HAP-1 (cell line): ENCODE data around the gene ADGRE1.

Experiments used
- DNase-seq, 2 experiments: peaks; one replicate each; pipeline ENCODE4 v3.0.0-alpha.2; 2016 to 2020; ENCODE audit warnings: low spot score in 2 of 2
- H3K27me3 ChIP-seq: fragments of 250-450 bp; sonication (Bioruptor Pico); 2 replicates; pipeline ENCODE4 v1.5.1; 2020; ENCODE audit warnings: low read depth, mild to moderate bottlenecking, moderate library complexity
- H3K36me3 ChIP-seq: fragments of 250-450 bp; sonication (Bioruptor Pico); replicated peaks from 2 replicates; pipeline ENCODE4 v1.5.1; 2020; ENCODE audit warnings: mild to moderate bottlenecking
- H3K4me1 ChIP-seq: fragments of 250-450 bp; sonication (Bioruptor Pico); 2 replicates; pipeline ENCODE4 v1.5.1; 2020; ENCODE audit warnings: mild to moderate bottlenecking
- H3K4me3 ChIP-seq: fragments of 250-450 bp; sonication (Bioruptor Pico); 2 replicates; pipeline ENCODE4 v1.5.1; 2020; ENCODE audit warnings: mild to moderate bottlenecking, moderate library complexity
- H3K9me3 ChIP-seq: fragments of 250-450 bp; sonication (Bioruptor Pico); 2 replicates; pipeline ENCODE4 v1.5.1; 2020; ENCODE audit warnings: mild to moderate bottlenecking, moderate library complexity
- in situ Hi-C: fragments of 300-500 bp; cut with MboI; formaldehyde crosslinking; loops from 3 replicates; pipeline ENCODE4 v1.14.3; 2020; ENCODE audit warnings: low sequenced_read_pairs, inconsistent platforms, mixed read lengths

The ADGRE1 gene

GRCh38 chr19:6891761-6892385 is 4.5 kb downstream of the ADGRE1 start:
- no peak for DNase-seq
- in situ Hi-C loops: no loop called here
- Histone ChIP-seq H3K4me1 (no peaks in the 10 kb centered on the region), H3K36me3 (no peaks in the 10 kb centered on the region), H3K4me3 (no peak overlapping the region), H3K9me3 (no peaks in the 10 kb centered on the region), H3K27me3 (no peaks in the 10 kb centered on the region)

- H3K4me3 ChIP-seq: no peak overlapping the region
- H3K9me3 ChIP-seq: no peaks in the 10 kb centered on the region
- H3K4me1 ChIP-seq: no peaks in the 10 kb centered on the region
- DNase-seq: no peak
- in situ Hi-C loops: no loop called here
- no peaks in the 10 kb centered on the region for H3K27me3 ChIP-seq
- H3K36me3 ChIP-seq: no peaks in the 10 kb centered on the region
These were observed 6.9 kb downstream of the ADGRE1 start for GRCh38 chr19:6894313-6894712.

DNA sequence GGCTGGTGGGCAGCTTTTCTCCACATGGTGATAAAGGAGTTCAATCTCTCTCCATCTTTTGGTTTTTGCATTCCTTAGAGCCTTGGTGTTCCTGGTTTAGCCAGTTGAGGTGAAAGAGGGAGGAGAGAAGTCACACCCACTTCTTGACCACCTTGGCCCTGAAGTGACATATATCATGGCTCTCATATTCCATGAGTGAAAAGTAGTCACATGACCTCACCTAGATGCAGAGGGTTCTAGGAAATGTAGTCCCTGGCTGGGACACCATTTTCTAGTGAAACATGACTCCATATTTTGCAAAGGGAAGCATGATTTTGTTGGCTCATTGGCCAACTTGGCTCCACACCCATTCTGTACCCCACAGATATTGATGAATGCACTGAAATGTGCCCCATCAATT is 16.1 kb downstream of the ADGRE1 start:
- no peaks in the 10 kb centered on the region for H3K36me3 ChIP-seq
- no peaks in the 10 kb centered on the region for H3K9me3 ChIP-seq
- in situ Hi-C loops: no loop called here
- no peak for DNase-seq
- H3K27me3 ChIP-seq: no peaks in the 10 kb centered on the region
- H3K4me1 ChIP-seq: no peaks in the 10 kb centered on the region
- no peak overlapping the region for H3K4me3 ChIP-seq

- H3K9me3 ChIP-seq: no peaks in the 10 kb centered on the region
- in situ Hi-C loops: no loop called here
- no peaks in the 10 kb centered on the region for H3K4me1 ChIP-seq
- no peaks in the 10 kb centered on the region for H3K36me3 ChIP-seq
- no peak overlapping the region for H3K4me3 ChIP-seq
- H3K27me3 ChIP-seq: no peaks in the 10 kb centered on the region
- no peak for DNase-seq
These were observed 19.2 kb downstream of the ADGRE1 start for GRCh38 chr19:6906559-6907060.

- in situ Hi-C loops: no loop called here
- H3K9me3 ChIP-seq: peaks cover 4% of the 10 kb centered on the region; the same call in 1 of the 2 replicates
- no peak for DNase-seq
These were observed 24.1 kb downstream of the ADGRE1 start for GRCh38 chr19:6911523-6911922.

GRCh38 chr19:6914321-6914720 is 26.9 kb downstream of the ADGRE1 start:
- DNase-seq: no peak
- in situ Hi-C loops: no loop called here
- Histone ChIP-seq H3K4me3 (no peak overlapping the region), H3K27me3 (no peaks in the 10 kb centered on the region), H3K36me3 (no peaks in the 10 kb centered on the region), H3K9me3 (peaks cover 4% of the 10 kb centered on the region; the same call in 1 of the 2 replicates), H3K4me1 (no peaks in the 10 kb centered on the region; the same call in 1 of the 2 replicates)

More at GRCh38 chr19:6911523-6911922, 24.1 kb downstream of the ADGRE1 start:
- no peak overlapping the region for H3K4me3 ChIP-seq
- H3K4me1 ChIP-seq: no peaks in the 10 kb centered on the region; the same call in 1 of the 2 replicates
- H3K27me3 ChIP-seq: no peaks in the 10 kb centered on the region
- no peaks in the 10 kb centered on the region for H3K36me3 ChIP-seq

- DNase-seq: no peak
- H3K4me3 ChIP-seq: no peak overlapping the region
- in situ Hi-C loops: no loop called here
- H3K4me1 ChIP-seq: no peaks in the 10 kb centered on the region; the same call in 1 of the 2 replicates
- H3K27me3 ChIP-seq: no peaks in the 10 kb centered on the region
- H3K9me3 ChIP-seq: peaks cover 4% of the 10 kb centered on the region; the same call in 1 of the 2 replicates
- no peaks in the 10 kb centered on the region for H3K36me3 ChIP-seq
These were observed 29.6 kb downstream of the ADGRE1 start for GRCh38 chr19:6916952-6917351.

- Histone ChIP-seq H3K27me3 (no peaks in the 10 kb centered on the region), H3K4me1 (no peaks in the 10 kb centered on the region), H3K9me3 (no peaks in the 10 kb centered on the region), H3K4me3 (no peak overlapping the region), H3K36me3 (no peaks in the 10 kb centered on the region)
- in situ Hi-C loops: no loop called here
- DNase-seq: no peak
These were observed 38.0 kb downstream of the ADGRE1 start for GRCh38 chr19:6925386-6925785.

GRCh38 chr19:6925801-6926751 is 38.7 kb downstream of the ADGRE1 start:
- H3K36me3 ChIP-seq: no peaks in the 10 kb centered on the region
- H3K4me3 ChIP-seq: no peak overlapping the region
- H3K4me1 ChIP-seq: no peaks in the 10 kb centered on the region
- H3K27me3 ChIP-seq: no peaks in the 10 kb centered on the region
- in situ Hi-C loops: no loop called here
- DNase-seq: no peak
- no peaks in the 10 kb centered on the region for H3K9me3 ChIP-seq

DNA sequence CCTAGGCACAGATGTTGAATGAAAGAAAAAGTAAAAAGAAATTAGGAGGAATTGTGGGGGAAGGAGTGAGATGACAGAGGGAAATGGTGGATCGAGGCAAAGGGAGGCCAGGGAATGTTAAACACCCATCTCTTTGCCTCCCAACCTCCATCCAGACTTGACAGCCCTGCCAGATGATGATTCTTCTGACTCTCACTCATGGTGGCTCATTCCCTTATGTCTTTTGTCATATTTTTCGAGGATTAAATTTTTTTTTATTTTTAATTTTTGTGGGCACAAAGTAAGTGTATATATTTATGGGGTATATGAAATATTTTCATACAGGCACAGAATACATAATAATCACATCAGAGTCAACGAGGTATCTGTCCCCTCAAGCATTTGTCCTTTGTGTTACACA is 42.8 kb downstream of the ADGRE1 start:
- in situ Hi-C loops: no loop called here
- H3K9me3 ChIP-seq: no peaks in the 10 kb centered on the region; the same call in 1 of the 2 replicates
- no peaks in the 10 kb centered on the region for H3K36me3 ChIP-seq
- no peak overlapping the region for H3K4me3 ChIP-seq
- no peaks in the 10 kb centered on the region for H3K4me1 ChIP-seq
- no peak for DNase-seq
- H3K27me3 ChIP-seq: no peaks in the 10 kb centered on the region

DNA sequence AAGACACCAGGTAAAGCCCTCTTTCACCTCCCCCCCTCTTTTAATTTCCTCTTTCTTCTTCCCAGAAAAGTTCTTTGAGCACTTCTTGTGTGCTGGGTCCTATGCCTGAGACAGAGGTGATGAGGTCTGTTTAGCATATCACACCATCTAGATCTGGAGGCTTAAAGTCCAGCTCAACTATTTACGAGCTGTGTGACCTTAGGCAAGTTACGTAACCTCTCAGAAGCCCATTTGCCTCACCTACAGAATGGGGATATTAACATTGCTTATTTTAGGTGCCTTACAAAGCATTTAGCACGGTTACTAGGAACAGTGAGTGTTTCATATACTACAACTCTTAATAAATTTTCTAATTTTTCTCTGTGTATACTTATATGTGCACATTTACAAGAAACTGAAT is 47.7 kb downstream of the ADGRE1 start:
- no peaks in the 10 kb centered on the region; the same call in 1 of the 2 replicates for H3K9me3 ChIP-seq
- H3K27me3 ChIP-seq: no peaks in the 10 kb centered on the region
- H3K36me3 ChIP-seq: no peaks in the 10 kb centered on the region
- in situ Hi-C loops: no loop called here
- no peak overlapping the region for H3K4me3 ChIP-seq
- no peak for DNase-seq
- no peaks in the 10 kb centered on the region for H3K4me1 ChIP-seq

- no peaks in the 10 kb centered on the region for H3K27me3 ChIP-seq
- H3K4me3 ChIP-seq: no peak overlapping the region
- H3K9me3 ChIP-seq: no peaks in the 10 kb centered on the region; the same call in 1 of the 2 replicates
- no peaks in the 10 kb centered on the region for H3K4me1 ChIP-seq
- in situ Hi-C loops: no loop called here
- DNase-seq: no peak
- no peaks in the 10 kb centered on the region for H3K36me3 ChIP-seq
These were observed 48.2 kb downstream of the ADGRE1 start for GRCh38 chr19:6935618-6936017.

DNA sequence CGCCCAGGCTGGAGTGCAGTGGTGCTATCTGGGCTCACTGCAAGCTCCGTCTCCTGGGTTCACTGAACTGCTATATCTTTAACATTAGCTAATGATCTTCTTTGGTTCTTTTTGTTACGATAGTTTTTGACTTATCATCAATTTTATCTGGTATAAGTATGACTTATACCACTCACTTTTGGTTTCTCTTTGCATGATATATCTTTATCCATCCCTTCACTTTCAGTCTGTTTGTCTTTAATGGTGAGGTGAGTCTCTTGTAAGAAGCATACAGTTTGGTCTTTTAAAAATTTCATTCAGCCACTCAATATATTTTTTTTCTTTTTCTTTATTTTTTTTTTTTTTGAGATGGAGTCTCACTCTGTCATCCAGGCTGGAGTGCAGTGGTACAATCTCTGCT is 58.4 kb downstream of the ADGRE1 start:
- Histone ChIP-seq H3K9me3 (no peaks in the 10 kb centered on the region), H3K4me1 (no peaks in the 10 kb centered on the region), H3K36me3 (no peaks in the 10 kb centered on the region), H3K27me3 (no peaks in the 10 kb centered on the region), H3K4me3 (no peak overlapping the region)
- no peak for DNase-seq
- in situ Hi-C loops: no loop called here

GRCh38 chr19:6947745-6948144 is 60.4 kb downstream of the ADGRE1 start:
- in situ Hi-C loops: no loop called here
- Histone ChIP-seq H3K9me3 (no peaks in the 10 kb centered on the region; the same call in 1 of the 2 replicates), H3K4me3 (no peak overlapping the region), H3K4me1 (no peaks in the 10 kb centered on the region), H3K36me3 (no peaks in the 10 kb centered on the region), H3K27me3 (no peaks in the 10 kb centered on the region)
- DNase-seq: no peak
